K562 (cell line): ENCODE data around the gene GTPBP2. TPM values are rescaled to one million over a fixed set of nuclear protein-coding genes. Genes with fewer than 3 reads are reported as not detected.
A peak's percentile ranks its signal among the peaks of the same experiment; 100 is the strongest.

Source experiments
- ARNT ChIP-seq, 2 experiments: fragments of 450-650 bp; IDR thresholded peaks; 2 replicates each; pipeline ENCODE4 v1.6.1; 2016; ENCODE audit warnings: mild to moderate bottlenecking in 1 of 2
- CREM ChIP-seq: IDR thresholded peaks from 2 replicates; pipeline ENCODE4 v1.6.1; 2014; ENCODE audit warnings: antibody characterized with exemption, low read depth
- HIVEP1 ChIP-seq: fragments of 250-450 bp; sonication (Bioruptor Pico); IDR thresholded peaks from 2 replicates; pipeline ENCODE4 v1.4.0; 2020; ENCODE audit warnings: mild to moderate bottlenecking
- IFI16 ChIP-seq: fragments of 250-450 bp; sonication (Bioruptor Pico); IDR thresholded peaks from 2 replicates; pipeline ENCODE4 v2.1.2; 2022; ENCODE audit warnings: mild to moderate bottlenecking, inconsistent platforms
- MECOM ChIP-seq: fragments of 250-450 bp; sonication (Bioruptor Pico); IDR thresholded peaks from 2 replicates; pipeline ENCODE4 v1.8.0; 2022; ENCODE audit warnings: inconsistent platforms
- NCOA4 ChIP-seq: fragments of 450-650 bp; IDR thresholded peaks from 2 replicates; pipeline ENCODE4 v1.6.1; 2018; ENCODE audit warnings: mild to moderate bottlenecking; ENCODE audit not compliant: partially characterized antibody
- POLR2G ChIP-seq: fragments of 200-400 bp; formaldehyde crosslinking; IDR thresholded peaks from 2 replicates; pipeline ENCODE4 v1.6.1; 2017; ENCODE audit warnings: low read depth, mild to moderate bottlenecking, antibody characterized with exemption, low read length, moderate library complexity
- RCOR1 ChIP-seq, 2 experiments: IDR thresholded peaks; 2 replicates each; pipeline ENCODE4 v1.6.1; 2012; ENCODE audit warnings: low read depth in 2 of 2, low read length in 2 of 2, borderline replicate concordance in 1 of 2, improper control_type of control experiment in 1 of 2
- SMARCE1 ChIP-seq: fragments of 450-650 bp; IDR thresholded peaks from 2 replicates; pipeline ENCODE4 v1.7.1; 2016; ENCODE audit warnings: mild to moderate bottlenecking
- SPI1 ChIP-seq: IDR thresholded peaks from 2 replicates; pipeline ENCODE4 v1.6.1; 2011; ENCODE audit warnings: low read depth, low read length, control low read depth, borderline replicate concordance
- ZNF217 ChIP-seq: sonication (generic); formaldehyde crosslinking; IDR thresholded peaks from 2 replicates; pipeline ENCODE4 v1.8.0; 2022; ENCODE audit warnings: mild to moderate bottlenecking, missing genetic modification reagents
- polyA plus RNA-seq, 8 experiments: library from polyadenylated mRNA; depleted of rRNA in 4 of 8; stranded (reverse) in 5 of 8; unstranded in 3 of 8; fragments of >200 nt; fragmentation: Nextera tagmentation in 2 of 8; fragmentation: Illumina TruSeq in 1 of 8; extraction: Ambion mirVana in 2 of 8; extraction: Trizol in 1 of 8; gene quantifications; 2 replicates each; pipeline versions ENCODE4 v1.2.1 to v1.2.3, GENCODE V29; 2011 to 2014; ENCODE audit warnings: inconsistent platforms in 1 of 8, missing spikeins in 1 of 8
- total RNA-seq, 7 experiments: library from RNA; depleted of rRNA in 6 of 7; stranded (reverse); fragments of >200 nt in 6 of 7; fragmentation: Illumina TruSeq in 2 of 7; extraction: Trizol in 2 of 7; gene quantifications; 2 replicates each; pipeline versions ENCODE4 v1.2.1 to v1.2.3, GENCODE V29; 2011 to 2021; ENCODE audit warnings: low replicate concordance in 1 of 7
- TF ChIP-seq, protein P1 (sequence below), 2 experiments: fragments of 450-650 bp; IDR thresholded peaks; 2 replicates each; pipeline ENCODE4 v1.6.1; 2018; ENCODE audit warnings: mild to moderate bottlenecking in 2 of 2, low read depth in 1 of 2; ENCODE audit not compliant: partially characterized antibody in 2 of 2
- TF ChIP-seq, protein P2 (sequence below): fragments of 200-600 bp; sonication (generic); IDR thresholded peaks from one replicate; pipeline ENCODE4 v1.6.1; 2012; ENCODE audit warnings: mild to moderate bottlenecking, low read depth, low read length, inconsistent platforms

Gene GTPBP2
- total and polyA plus RNA-seq, 9 of the 15 experiments (the other 6 are each of a cell fraction or from before 2014, with no cell fraction given): 48.4 to 196 (median 111) TPM

DNA sequence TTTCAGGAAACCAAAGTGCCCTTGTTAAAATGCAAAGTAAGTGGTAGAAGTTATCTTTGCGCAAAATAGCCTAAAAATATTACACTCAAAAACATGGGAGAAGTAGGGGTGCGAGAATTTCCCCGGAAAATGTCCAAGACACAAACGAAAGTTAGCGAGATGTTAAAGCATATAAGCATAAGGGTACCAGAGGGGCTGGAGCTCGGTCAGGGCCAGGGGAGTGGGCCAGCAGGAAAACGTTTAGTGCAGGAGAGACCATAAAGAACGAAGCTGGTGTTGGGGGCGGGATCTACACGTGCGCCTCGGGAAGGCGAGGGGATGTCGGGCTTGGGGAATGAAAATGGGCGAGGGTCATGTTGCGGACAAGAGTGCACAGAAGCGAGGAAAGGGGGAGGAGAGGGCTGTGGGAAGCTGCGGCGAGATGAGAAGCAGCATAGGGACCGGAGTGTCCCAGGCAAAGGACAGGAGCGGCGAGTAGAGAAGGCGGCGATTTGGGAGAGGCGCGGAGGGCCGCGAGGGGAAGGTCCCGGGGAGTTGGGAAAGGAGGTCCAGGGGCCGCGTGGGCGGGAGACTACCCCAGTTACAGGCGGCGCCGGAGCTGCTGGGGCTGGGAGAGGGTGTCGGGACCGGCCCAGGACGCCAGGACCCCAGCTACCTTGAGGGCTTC is 53.8 kb downstream of the GTPBP2 start (continued):
- TF ChIP-seq, protein P1, sequence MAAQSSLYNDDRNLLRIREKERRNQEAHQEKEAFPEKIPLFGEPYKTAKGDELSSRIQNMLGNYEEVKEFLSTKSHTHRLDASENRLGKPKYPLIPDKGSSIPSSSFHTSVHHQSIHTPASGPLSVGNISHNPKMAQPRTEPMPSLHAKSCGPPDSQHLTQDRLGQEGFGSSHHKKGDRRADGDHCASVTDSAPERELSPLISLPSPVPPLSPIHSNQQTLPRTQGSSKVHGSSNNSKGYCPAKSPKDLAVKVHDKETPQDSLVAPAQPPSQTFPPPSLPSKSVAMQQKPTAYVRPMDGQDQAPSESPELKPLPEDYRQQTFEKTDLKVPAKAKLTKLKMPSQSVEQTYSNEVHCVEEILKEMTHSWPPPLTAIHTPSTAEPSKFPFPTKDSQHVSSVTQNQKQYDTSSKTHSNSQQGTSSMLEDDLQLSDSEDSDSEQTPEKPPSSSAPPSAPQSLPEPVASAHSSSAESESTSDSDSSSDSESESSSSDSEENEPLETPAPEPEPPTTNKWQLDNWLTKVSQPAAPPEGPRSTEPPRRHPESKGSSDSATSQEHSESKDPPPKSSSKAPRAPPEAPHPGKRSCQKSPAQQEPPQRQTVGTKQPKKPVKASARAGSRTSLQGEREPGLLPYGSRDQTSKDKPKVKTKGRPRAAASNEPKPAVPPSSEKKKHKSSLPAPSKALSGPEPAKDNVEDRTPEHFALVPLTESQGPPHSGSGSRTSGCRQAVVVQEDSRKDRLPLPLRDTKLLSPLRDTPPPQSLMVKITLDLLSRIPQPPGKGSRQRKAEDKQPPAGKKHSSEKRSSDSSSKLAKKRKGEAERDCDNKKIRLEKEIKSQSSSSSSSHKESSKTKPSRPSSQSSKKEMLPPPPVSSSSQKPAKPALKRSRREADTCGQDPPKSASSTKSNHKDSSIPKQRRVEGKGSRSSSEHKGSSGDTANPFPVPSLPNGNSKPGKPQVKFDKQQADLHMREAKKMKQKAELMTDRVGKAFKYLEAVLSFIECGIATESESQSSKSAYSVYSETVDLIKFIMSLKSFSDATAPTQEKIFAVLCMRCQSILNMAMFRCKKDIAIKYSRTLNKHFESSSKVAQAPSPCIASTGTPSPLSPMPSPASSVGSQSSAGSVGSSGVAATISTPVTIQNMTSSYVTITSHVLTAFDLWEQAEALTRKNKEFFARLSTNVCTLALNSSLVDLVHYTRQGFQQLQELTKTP (IDR thresholded peaks at IDR 0.05; ENCODE audit: low read depth in 1 of 2, partially characterized antibody in 2 of 2): peak in 1 of 2 experiments; percentile 74
- peak; percentile 57 to 72; a peak in 2 of 4 replicates for TF ChIP-seq ARNT (IDR thresholded peaks at IDR 0.05)
- TF ChIP-seq CREM: no peak
- TF ChIP-seq NCOA4: no peak
- TF ChIP-seq, protein P2, sequence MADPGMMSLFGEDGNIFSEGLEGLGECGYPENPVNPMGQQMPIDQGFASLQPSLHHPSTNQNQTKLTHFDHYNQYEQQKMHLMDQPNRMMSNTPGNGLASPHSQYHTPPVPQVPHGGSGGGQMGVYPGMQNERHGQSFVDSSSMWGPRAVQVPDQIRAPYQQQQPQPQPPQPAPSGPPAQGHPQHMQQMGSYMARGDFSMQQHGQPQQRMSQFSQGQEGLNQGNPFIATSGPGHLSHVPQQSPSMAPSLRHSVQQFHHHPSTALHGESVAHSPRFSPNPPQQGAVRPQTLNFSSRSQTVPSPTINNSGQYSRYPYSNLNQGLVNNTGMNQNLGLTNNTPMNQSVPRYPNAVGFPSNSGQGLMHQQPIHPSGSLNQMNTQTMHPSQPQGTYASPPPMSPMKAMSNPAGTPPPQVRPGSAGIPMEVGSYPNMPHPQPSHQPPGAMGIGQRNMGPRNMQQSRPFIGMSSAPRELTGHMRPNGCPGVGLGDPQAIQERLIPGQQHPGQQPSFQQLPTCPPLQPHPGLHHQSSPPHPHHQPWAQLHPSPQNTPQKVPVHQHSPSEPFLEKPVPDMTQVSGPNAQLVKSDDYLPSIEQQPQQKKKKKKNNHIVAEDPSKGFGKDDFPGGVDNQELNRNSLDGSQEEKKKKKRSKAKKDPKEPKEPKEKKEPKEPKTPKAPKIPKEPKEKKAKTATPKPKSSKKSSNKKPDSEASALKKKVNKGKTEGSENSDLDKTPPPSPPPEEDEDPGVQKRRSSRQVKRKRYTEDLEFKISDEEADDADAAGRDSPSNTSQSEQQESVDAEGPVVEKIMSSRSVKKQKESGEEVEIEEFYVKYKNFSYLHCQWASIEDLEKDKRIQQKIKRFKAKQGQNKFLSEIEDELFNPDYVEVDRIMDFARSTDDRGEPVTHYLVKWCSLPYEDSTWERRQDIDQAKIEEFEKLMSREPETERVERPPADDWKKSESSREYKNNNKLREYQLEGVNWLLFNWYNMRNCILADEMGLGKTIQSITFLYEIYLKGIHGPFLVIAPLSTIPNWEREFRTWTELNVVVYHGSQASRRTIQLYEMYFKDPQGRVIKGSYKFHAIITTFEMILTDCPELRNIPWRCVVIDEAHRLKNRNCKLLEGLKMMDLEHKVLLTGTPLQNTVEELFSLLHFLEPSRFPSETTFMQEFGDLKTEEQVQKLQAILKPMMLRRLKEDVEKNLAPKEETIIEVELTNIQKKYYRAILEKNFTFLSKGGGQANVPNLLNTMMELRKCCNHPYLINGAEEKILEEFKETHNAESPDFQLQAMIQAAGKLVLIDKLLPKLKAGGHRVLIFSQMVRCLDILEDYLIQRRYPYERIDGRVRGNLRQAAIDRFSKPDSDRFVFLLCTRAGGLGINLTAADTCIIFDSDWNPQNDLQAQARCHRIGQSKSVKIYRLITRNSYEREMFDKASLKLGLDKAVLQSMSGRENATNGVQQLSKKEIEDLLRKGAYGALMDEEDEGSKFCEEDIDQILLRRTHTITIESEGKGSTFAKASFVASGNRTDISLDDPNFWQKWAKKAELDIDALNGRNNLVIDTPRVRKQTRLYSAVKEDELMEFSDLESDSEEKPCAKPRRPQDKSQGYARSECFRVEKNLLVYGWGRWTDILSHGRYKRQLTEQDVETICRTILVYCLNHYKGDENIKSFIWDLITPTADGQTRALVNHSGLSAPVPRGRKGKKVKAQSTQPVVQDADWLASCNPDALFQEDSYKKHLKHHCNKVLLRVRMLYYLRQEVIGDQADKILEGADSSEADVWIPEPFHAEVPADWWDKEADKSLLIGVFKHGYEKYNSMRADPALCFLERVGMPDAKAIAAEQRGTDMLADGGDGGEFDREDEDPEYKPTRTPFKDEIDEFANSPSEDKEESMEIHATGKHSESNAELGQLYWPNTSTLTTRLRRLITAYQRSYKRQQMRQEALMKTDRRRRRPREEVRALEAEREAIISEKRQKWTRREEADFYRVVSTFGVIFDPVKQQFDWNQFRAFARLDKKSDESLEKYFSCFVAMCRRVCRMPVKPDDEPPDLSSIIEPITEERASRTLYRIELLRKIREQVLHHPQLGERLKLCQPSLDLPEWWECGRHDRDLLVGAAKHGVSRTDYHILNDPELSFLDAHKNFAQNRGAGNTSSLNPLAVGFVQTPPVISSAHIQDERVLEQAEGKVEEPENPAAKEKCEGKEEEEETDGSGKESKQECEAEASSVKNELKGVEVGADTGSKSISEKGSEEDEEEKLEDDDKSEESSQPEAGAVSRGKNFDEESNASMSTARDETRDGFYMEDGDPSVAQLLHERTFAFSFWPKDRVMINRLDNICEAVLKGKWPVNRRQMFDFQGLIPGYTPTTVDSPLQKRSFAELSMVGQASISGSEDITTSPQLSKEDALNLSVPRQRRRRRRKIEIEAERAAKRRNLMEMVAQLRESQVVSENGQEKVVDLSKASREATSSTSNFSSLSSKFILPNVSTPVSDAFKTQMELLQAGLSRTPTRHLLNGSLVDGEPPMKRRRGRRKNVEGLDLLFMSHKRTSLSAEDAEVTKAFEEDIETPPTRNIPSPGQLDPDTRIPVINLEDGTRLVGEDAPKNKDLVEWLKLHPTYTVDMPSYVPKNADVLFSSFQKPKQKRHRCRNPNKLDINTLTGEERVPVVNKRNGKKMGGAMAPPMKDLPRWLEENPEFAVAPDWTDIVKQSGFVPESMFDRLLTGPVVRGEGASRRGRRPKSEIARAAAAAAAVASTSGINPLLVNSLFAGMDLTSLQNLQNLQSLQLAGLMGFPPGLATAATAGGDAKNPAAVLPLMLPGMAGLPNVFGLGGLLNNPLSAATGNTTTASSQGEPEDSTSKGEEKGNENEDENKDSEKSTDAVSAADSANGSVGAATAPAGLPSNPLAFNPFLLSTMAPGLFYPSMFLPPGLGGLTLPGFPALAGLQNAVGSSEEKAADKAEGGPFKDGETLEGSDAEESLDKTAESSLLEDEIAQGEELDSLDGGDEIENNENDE: no peak
- TF ChIP-seq HIVEP1 (CRISPR knock-in tag): no peak
- TF ChIP-seq MECOM (CRISPR knock-in tag): 0 out of 2 replicates have a peak, but pooled peaks have one; percentile 47
- TF ChIP-seq IFI16: no peak
- no peak for TF ChIP-seq POLR2G
- TF ChIP-seq RCOR1 (IDR thresholded peaks at IDR 0.05; ENCODE audit: borderline replicate concordance in 1 of 2, low read depth in 2 of 2, low read length in 2 of 2): no peak
- TF ChIP-seq SPI1: no peak
- no peak for TF ChIP-seq ZNF217
- peak; percentile 88 for TF ChIP-seq SMARCE1
